Motor neuron (in vitro differentiated cells): ENCODE data around the gene HEXA. TPM values are rescaled to one million over a fixed set of nuclear protein-coding genes. Genes with fewer than 3 reads are reported as not detected.
A peak's percentile ranks its signal among the peaks of the same experiment; 100 is the strongest.

Experiments used
- ATAC-seq, 8 experiments: fragments of 200-7000 bp; cut with Tn5 transposase; replicated peaks in 6 of 8; 2 replicates each; pipeline ENCODE4 v1.8.0; 2021; ENCODE audit warnings: mild to moderate bottlenecking in 8 of 8, moderate library complexity in 8 of 8
- H3K27ac ChIP-seq, 2 donors: fragments of 250-450 bp; sonication (Bioruptor Pico); 2 replicates each; pipeline ENCODE4 v1.9.0; 2021; ENCODE audit warnings: antibody characterized with exemption in 2 of 2, mild to moderate bottlenecking in 2 of 2, moderate library complexity in 1 of 2
- H3K4me1 ChIP-seq, 2 donors: fragments of 250-450 bp; sonication (Bioruptor Pico); replicated peaks in 1 of 2; 2 replicates each; pipeline ENCODE4 v1.6.1; 2021; ENCODE audit warnings: antibody characterized with exemption in 2 of 2, mild to moderate bottlenecking in 2 of 2, moderate library complexity in 1 of 2
- H3K4me3 ChIP-seq, 5 donors: fragments of 250-450 bp; sonication (Bioruptor Pico); 2 replicates each; pipeline ENCODE4 v1.9.0; 2021; ENCODE audit warnings: antibody characterized with exemption in 5 of 5, mild to moderate bottlenecking in 5 of 5, moderate library complexity in 4 of 5
- WGBS, 10 experiments: fragments of 450-650 bp; shearing (Covaris generic); methylation state at CpG; one replicate each; pipeline ENCODE4 v1.0.0; 2022; 5-methylcytosine and 5-hydroxymethylcytosine counted together
- in situ Hi-C, 9 experiments: fragments of 400-800 bp; cut with MboI; loops; one replicate each; pipeline ENCODE4 v1.15.0; 2021; ENCODE audit warnings: low sequenced_read_pairs in 9 of 9, low pct_unique_long_range_greater_than_20kb in 2 of 9; ENCODE audit not compliant: unreplicated experiment in 9 of 9
- total RNA-seq, 8 experiments: library from RNA; unstranded; fragments of 300-600 nt; gene quantifications; 2 replicates each; pipeline versions ENCODE4 v1.2.3 to v1.2.4, GENCODE V29; 2022

HEXA gene
- total RNA-seq, 8 experiments from 2014 or later: 48.7 to 411 (median 88.6) TPM

- H3K27ac ChIP-seq: no peak overlapping the region
- no peaks in the 10 kb centered on the region for H3K4me1 ChIP-seq
- in situ Hi-C loops: no loop called here
- no peak overlapping the region for H3K4me3 ChIP-seq
- no peak for ATAC-seq
- 80 to 100% (median 100%) methylated on average over 1 to 2 of the region's 2 CpGs; no CpG with 5 or more reads in 4 of the 10 experiments for WGBS, 10 experiments
Measured at GRCh38 chr15:72368325-72368724, 7.5 kb downstream of the HEXA start.

GRCh38 chr15:72365844-72366243 lies 10.0 kb downstream of the HEXA start:
- Histone ChIP-seq H3K4me3 (no peak overlapping the region), H3K4me1 (no peaks in the 10 kb centered on the region), H3K27ac (no peak overlapping the region)
- ATAC-seq: no peak
- 80 to 100% (median 100%) methylated on average over 1 of the region's 1 CpG; no CpG with 5 or more reads in 2 of the 10 experiments for WGBS, 10 experiments
- in situ Hi-C loops: no loop called here

DNA sequence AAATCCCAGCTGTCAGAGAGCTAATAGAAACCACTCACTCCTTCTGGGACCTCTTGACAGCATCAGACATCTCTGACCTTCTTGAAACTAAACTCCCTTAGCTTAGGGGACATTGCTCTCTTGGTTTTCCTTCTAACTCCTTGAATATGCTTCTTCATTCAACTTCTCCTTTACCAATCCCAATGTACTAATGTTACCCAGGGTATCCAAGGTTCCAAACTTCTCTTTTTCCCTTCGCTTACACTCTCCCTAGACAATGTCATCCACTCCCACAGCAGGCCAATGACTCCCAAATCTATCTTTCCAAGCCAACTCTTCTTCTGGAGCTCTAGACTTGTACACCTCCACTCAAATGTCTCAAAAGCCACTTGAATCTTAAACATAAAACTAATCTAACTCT lies 14.6 kb downstream of the HEXA start:
- in situ Hi-C loops: no loop called here

DNA sequence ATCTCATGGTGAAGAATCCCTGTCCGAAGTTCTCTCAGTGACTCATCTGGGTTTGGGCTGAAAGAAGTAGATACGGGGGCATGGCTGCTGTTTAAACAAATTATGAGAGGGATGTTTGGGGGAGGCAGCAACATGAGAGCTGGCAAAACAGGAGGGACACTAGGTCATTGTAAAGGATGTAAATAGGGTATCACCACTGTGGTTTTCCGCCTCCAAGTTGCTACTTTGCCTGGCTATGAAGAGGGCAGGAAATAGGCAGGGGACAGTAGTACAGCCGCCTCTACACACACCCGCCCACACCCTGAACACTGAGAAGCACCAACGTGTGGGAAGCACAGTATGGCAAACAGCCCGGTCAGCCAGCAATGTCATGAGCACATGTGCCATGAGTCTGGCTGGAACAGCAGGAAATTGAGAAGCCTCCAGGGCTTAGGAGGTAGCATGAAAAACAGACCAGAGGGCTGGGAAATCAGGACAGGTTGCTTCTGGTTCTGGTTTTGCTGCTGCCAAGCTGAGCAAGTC lies 17.1 kb downstream of the HEXA start:
- ATAC-seq: peak; percentile 63 to 99 (median 89)
- no peak overlapping the region for H3K27ac ChIP-seq
- no peak overlapping the region for H3K4me3 ChIP-seq
- H3K4me1 ChIP-seq: peaks cover 0 to 7% of the 10 kb centered on the region in 2 donors
- 0 to 50% (median 35%) methylated on average over 1 to 4 of the region's 7 CpGs; no CpG with 5 or more reads in 4 of the 10 experiments for WGBS, 10 experiments
- in situ Hi-C loops: no loop called here

More for the DNA sequence above, 14.6 kb downstream of the HEXA start:
- H3K4me3 ChIP-seq: no peak overlapping the region
- no peak for ATAC-seq
- no peak overlapping the region for H3K27ac ChIP-seq
- H3K4me1 ChIP-seq: peaks cover 0 to 7% of the 10 kb centered on the region in 2 donors
- 100% methylated on average over 1 of the region's 1 CpG; no CpG with 5 or more reads in 4 of the 10 experiments for WGBS, 10 experiments

- in situ Hi-C loops: no loop called here
- Histone ChIP-seq H3K4me1 (peaks cover 0 to 7% of the 10 kb centered on the region in 2 donors), H3K4me3 (no peak overlapping the region), H3K27ac (peak overlapping the region in 1 of 2 donors; percentile 11)
- WGBS, 10 experiments: 72 to 100% (median 93%) methylated on average over 1 to 2 of the region's 3 CpGs; no CpG with 5 or more reads in 6 of the 10 experiments
- peak in 2 of 8 experiments; percentile 5 to 9 for ATAC-seq
Measured at GRCh38 chr15:72358121-72358520, 17.7 kb downstream of the HEXA start.

DNA sequence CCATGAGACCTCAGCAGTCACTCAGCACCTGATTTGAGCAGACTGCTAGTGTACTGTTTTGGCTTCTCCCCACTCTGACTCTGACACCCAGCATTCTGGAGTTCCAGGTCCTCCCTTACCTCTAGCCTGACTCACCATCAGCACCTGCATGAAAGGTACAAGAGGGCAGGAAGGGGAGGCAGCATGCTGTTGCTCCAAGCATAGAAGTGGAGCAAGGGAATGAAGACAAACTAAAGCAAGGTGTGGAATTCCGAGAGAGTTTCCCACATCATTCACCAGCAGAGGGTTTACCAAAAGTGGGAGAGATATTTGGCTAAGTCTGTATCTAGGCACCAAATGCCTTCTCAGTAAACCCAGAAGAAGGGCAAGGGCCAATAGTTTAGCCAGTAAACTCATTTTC lies 21.3 kb downstream of the HEXA start:
- Histone ChIP-seq H3K4me1 (peaks cover 0 to 7% of the 10 kb centered on the region in 2 donors), H3K4me3 (no peak overlapping the region), H3K27ac (no peak overlapping the region)
- no peak for ATAC-seq
- in situ Hi-C loops: no loop called here
- WGBS, 10 experiments: 86 to 100% (median 92%) methylated on average over 1 of the region's 1 CpG; no CpG with 5 or more reads in 7 of the 10 experiments

GRCh38 chr15:72353266-72353665 lies 22.5 kb downstream of the HEXA start:
- in situ Hi-C loops: no loop called here
- H3K4me1 ChIP-seq: no peaks in the 10 kb centered on the region
- ATAC-seq: no peak
- no peak overlapping the region for H3K4me3 ChIP-seq
- WGBS, 10 experiments: 100% methylated on average over 1 of the region's 2 CpGs; no CpG with 5 or more reads in 8 of the 10 experiments
- no peak overlapping the region for H3K27ac ChIP-seq

- Histone ChIP-seq H3K4me3 (no peak overlapping the region), H3K4me1 (no peaks in the 10 kb centered on the region), H3K27ac (no peak overlapping the region)
- 100% methylated on average over 1 to 2 of the region's 3 CpGs; no CpG with 5 or more reads in 8 of the 10 experiments for WGBS, 10 experiments
- in situ Hi-C loops: no loop called here
- ATAC-seq: no peak
Measured at GRCh38 chr15:72345806-72346205, 30.0 kb downstream of the HEXA start.

DNA sequence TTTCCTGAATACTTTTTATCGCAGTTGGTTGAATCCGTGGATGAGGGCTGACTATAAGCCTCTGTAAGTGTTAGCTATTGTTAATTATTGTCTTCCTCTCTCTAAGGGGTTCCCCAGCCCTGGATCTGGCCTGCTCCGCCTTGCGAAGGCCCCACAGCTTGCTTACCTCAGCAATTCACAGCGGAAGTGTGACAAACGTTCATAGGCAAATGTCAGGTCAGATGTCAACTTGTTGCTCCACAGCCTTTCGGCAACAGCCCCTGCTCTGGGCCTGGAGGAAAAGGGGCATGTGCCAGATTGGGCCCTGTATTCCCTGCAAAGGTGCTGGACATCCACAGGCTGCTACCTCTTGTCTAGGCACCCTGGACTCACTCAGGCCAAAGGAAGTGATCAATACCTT lies 30.5 kb downstream of the HEXA start:
- H3K4me1 ChIP-seq: no peaks in the 10 kb centered on the region
- in situ Hi-C loops: no loop called here
- WGBS, 10 experiments: 71 to 100% (median 92%) methylated on average over 2 to 6 of the region's 7 CpGs; no CpG with 5 or more reads in 1 of the 10 experiments
- no peak overlapping the region for H3K4me3 ChIP-seq
- H3K27ac ChIP-seq: no peak overlapping the region
- ATAC-seq: no peak

- no peak for ATAC-seq
- Histone ChIP-seq H3K27ac (no peak overlapping the region), H3K4me1 (peaks cover 0 to 3% of the 10 kb centered on the region in 2 donors), H3K4me3 (no peak overlapping the region)
- 80 to 100% (median 100%) methylated on average over 1 of the region's 1 CpG; no CpG with 5 or more reads in 6 of the 10 experiments for WGBS, 10 experiments
- in situ Hi-C loops: no loop called here
Measured at GRCh38 chr15:72344602-72345001, 31.2 kb downstream of the HEXA start.

DNA sequence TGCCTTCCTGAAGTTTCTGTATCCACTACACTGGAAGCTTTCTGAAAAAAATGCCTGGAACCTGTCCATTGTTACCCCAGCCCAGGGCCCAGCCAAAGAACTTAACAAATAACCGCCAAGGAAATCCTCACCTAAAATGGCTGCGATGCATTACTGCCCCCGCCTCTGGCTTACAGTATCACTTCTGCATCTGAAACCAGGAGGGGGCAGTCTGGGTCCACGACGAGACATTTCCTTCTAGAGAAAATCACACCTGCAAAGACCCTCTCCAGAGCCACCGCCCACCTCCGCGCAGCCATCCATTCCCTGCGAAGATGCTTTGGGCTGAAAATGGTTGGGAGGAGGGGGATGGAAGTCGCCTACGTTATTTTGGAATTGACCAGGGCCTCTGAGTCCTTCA lies 33.4 kb downstream of the HEXA start:
- ATAC-seq: peak in 1 of 8 experiments; percentile 42
- in situ Hi-C loops: no loop called here
- H3K4me3 ChIP-seq: no peak overlapping the region
- WGBS, 10 experiments: 79 to 100% (median 90%) methylated on average over 1 to 6 of the region's 11 CpGs; no CpG with 5 or more reads in 6 of the 10 experiments
- peaks cover 0 to 3% of the 10 kb centered on the region in 2 donors for H3K4me1 ChIP-seq
- H3K27ac ChIP-seq: no peak overlapping the region

GRCh38 chr15:72341361-72341760 lies 34.5 kb downstream of the HEXA start:
- no peak overlapping the region for H3K4me3 ChIP-seq
- 50 to 100% (median 88%) methylated on average over 1 to 3 of the region's 6 CpGs; no CpG with 5 or more reads in 4 of the 10 experiments for WGBS, 10 experiments
- in situ Hi-C loops: no loop called here
- peak in 4 of 8 experiments; percentile 19 to 42 (median 37) for ATAC-seq
- H3K4me1 ChIP-seq: peaks cover 0 to 3% of the 10 kb centered on the region in 2 donors
- H3K27ac ChIP-seq: no peak overlapping the region

DNA sequence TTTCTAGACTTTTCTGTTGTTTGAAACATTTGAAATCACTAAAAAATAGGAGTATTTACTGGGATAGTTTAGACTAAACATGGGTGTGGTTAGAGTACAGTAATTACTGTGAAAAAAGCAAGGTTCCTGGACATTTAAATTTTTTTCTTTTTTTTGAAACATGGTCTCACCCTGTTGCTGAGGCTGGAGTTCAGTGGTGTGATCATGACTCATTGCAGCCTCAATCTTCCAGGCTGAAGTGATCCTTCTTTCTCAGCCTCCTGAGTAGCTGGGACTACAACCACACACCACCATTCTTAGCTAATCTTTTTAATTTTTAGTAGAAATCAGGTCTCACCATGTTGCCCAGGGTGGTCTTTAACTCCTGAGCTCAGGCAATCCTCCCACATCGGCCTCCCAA lies 35.4 kb downstream of the HEXA start:
- no peak overlapping the region for H3K27ac ChIP-seq
- peaks cover 0 to 3% of the 10 kb centered on the region in 2 donors for H3K4me1 ChIP-seq
- WGBS, 10 experiments: 78 to 100% (median 94%) methylated on average over 1 of the region's 1 CpG; no CpG with 5 or more reads in 6 of the 10 experiments
- in situ Hi-C loops: no loop called here
- ATAC-seq: peak in 5 of 8 experiments; percentile 12 to 69 (median 26)
- H3K4me3 ChIP-seq: no peak overlapping the region

- in situ Hi-C loops: no loop called here
- peak; percentile 47 to 97 (median 93) for ATAC-seq
- no peak overlapping the region for H3K27ac ChIP-seq
- no peak overlapping the region for H3K4me3 ChIP-seq
- WGBS, 10 experiments: 0 to 92% (median 42%) methylated on average over 1 to 3 of the region's 3 CpGs; no CpG with 5 or more reads in 4 of the 10 experiments
- H3K4me1 ChIP-seq: peaks cover 0 to 3% of the 10 kb centered on the region in 2 donors
Measured at GRCh38 chr15:72339777-72340177, 36.0 kb downstream of the HEXA start.
